CD4-positive, alpha-beta T cell (primary cell): Measurements from ENCODE around the gene FOCAD. TPM values are rescaled to one million over a fixed set of nuclear protein-coding genes. Genes with fewer than 3 reads are reported as not detected.

Source experiments
- ATAC-seq: fragments of 200-7000 bp; cut with Tn5 transposase; one replicate; pipeline ENCODE4 v1.10.0; 2022; ENCODE audit warnings: mild to moderate bottlenecking; ENCODE audit not compliant: poor library complexity
- CTCF ChIA-PET: fragments of 350-600 bp; sonication (Branson Sonifier 250); formaldehyde crosslinking; loops from one replicate; lab custom pipeline; 2021; ENCODE audit warnings: antibody characterized with exemption, inconsistent platforms; lab: Charles Lee
- POLR2A ChIA-PET: fragments of 350-600 bp; sonication (Branson Sonifier 250); formaldehyde crosslinking; loops from one replicate; lab custom pipeline; 2021; ENCODE audit warnings: antibody characterized with exemption, inconsistent platforms; lab: Charles Lee
- DNase-seq, 14 experiments: peaks; one replicate each; pipeline ENCODE4 v3.0.0-alpha.2; 2013 to 2020; ENCODE audit warnings: mixed read lengths in 2 of 14
- H3K27ac ChIP-seq, 2 donors: one replicate each; pipeline versions ENCODE4 v1.5.1 to v1.7.0; 2013; ENCODE audit warnings: low read length in 2 of 2, low read depth in 1 of 2, mild to moderate bottlenecking in 1 of 2
- H3K27me3 ChIP-seq, 2 experiments: 1 replicate in 1 of 2; 2 replicates in 1 of 2; pipeline versions ENCODE4 v1.6.1 to v1.7.0; 2013; ENCODE audit warnings: low read length in 2 of 2, control low read depth in 1 of 2, mild to moderate bottlenecking in 1 of 2, moderate library complexity in 1 of 2; ENCODE audit not compliant: insufficient read depth in 2 of 2, control insufficient read depth in 1 of 2
- H3K36me3 ChIP-seq: one replicate; pipeline ENCODE4 v1.6.1; 2013; ENCODE audit warnings: low read length, control low read depth; ENCODE audit not compliant: insufficient read depth
- H3K4me1 ChIP-seq: one replicate; pipeline ENCODE4 v1.6.1; 2013; ENCODE audit warnings: low read length, control low read depth; ENCODE audit not compliant: insufficient read depth
- H3K4me3 ChIP-seq: one replicate; pipeline ENCODE4 v1.5.1; 2013; ENCODE audit warnings: mild to moderate bottlenecking, low read length, moderate library complexity
- H3K9me3 ChIP-seq, 2 experiments: 1 replicate in 1 of 2; 2 replicates in 1 of 2; pipeline versions ENCODE4 v1.6.1 to v1.7.0; 2013; ENCODE audit warnings: low read length in 2 of 2, mild to moderate bottlenecking in 2 of 2, control low read depth in 1 of 2, moderate library complexity in 1 of 2; ENCODE audit not compliant: control insufficient read depth in 1 of 2, insufficient read depth in 1 of 2
- H3K27ac Mint-ChIP-seq: one replicate; pipeline ENCODE4 v1.8.0; 2020; ENCODE audit warnings: mixed read lengths
- H3K27me3 Mint-ChIP-seq: one replicate; pipeline ENCODE4 v1.8.0; 2021; ENCODE audit warnings: mixed read lengths
- H3K36me3 Mint-ChIP-seq: one replicate; pipeline ENCODE4 v1.8.0; 2021; ENCODE audit warnings: low read depth, mixed read lengths
- H3K4me1 Mint-ChIP-seq: one replicate; pipeline ENCODE4 v1.8.0; 2021; ENCODE audit warnings: low read depth, mixed read lengths
- H3K4me3 Mint-ChIP-seq: one replicate; pipeline ENCODE4 v1.8.0; 2020; ENCODE audit warnings: mild to moderate bottlenecking, mixed read lengths
- H3K9me3 Mint-ChIP-seq: one replicate; pipeline ENCODE4 v1.8.0; 2020; ENCODE audit warnings: mixed read lengths
- CTCF ChIP-seq: fragments of 200-600 bp; IDR thresholded peaks from one replicate; pipeline ENCODE4 v1.8.0; 2022; ENCODE audit warnings: antibody characterized with exemption, mild to moderate bottlenecking
- intact Hi-C, 2 experiments: fragments of 100-400 bp; cut with DNase I in 1 of 2; cut with micrococcal nuclease in 1 of 2; formaldehyde crosslinking; loops; one replicate each; pipeline versions ENCODE4 v1.15.1 to v1.9.0; 2023 to 2025; cut with DNase I, micrococcal nuclease
- total RNA-seq, 174 experiments: library from RNA in 2 of 174; stranded (reverse) in 2 of 174; gene quantifications; one replicate each; pipeline ENCODE4 v1.2.3 and lab custom pipeline; 2021 to 2026

The FOCAD gene
- total RNA-seq, 2 experiments from 2014 or later: 12.4 to 14.1 TPM

DNA sequence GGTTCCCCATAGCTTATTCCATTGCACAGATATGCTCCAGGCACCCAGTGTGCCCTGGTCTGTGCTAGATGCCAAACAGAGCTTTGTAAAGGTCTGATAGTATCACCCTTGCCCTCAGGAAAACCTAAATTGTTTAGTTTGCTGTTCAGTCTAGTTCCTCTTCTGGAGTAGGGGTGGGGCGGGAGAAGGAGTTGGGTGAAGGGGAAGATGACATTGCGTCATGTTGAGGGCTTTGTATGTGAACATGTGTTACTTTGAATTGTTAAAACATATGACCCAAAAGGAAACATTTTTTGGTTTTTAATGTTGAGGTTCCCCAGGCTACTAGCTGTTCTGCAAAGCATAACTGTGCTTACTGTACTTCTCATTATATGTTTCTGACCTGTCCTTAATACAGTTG lies 306.8 kb downstream of the FOCAD start:
- H3K9me3 Mint-ChIP-seq: no peaks in the 10 kb centered on the region
- ChIA-PET POLR2A (interaction anchor here (1.1 to 1.2 kb wide), 2 partner anchors 10 to 40 kb away, joined by 3 read pairs; partner anchors contain the start of gene HACD4), CTCF (no interaction called here)
- Histone ChIP-seq H3K9me3 (no peaks in the 10 kb centered on the region), H3K4me1 (peaks cover 3% of the 10 kb centered on the region), H3K36me3 (peaks cover 21% of the 10 kb centered on the region), H3K27me3 (no peaks in the 10 kb centered on the region), H3K4me3 (no peak overlapping the region), H3K27ac (no peak overlapping the region)
- H3K4me1 Mint-ChIP-seq: no peaks in the 10 kb centered on the region
- H3K4me3 Mint-ChIP-seq: no peak overlapping the region
- ATAC-seq: no peak
- no peak overlapping the region for H3K27ac Mint-ChIP-seq
- peaks cover 86% of the 10 kb centered on the region for H3K36me3 Mint-ChIP-seq
- no peaks in the 10 kb centered on the region for H3K27me3 Mint-ChIP-seq
- no peak for TF ChIP-seq CTCF
- DNase-seq: peak in 3 of 14 experiments; percentile 30 to 48 (median 31)
- intact Hi-C loops: no loop called here

DNA sequence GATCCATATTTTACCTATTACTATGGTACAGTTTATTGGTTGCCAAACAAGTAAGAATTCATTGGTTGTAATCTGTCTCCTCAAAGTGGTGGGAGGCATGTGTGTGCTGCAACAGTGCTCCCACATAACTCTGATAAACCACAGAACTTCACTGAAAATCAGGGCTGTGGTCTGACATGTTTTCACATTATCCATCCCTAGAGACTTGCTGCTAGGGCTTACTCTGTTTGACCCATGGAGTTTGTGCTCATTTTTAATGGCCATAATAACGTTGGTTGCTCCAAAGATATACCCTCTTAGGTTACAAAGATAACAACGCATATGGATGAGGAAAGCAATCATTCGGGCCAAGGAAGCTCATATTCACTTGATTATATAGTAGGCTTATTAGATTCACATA lies 310.4 kb downstream of the FOCAD start:
- Mint-ChIP-seq H3K27ac (no peak overlapping the region), H3K4me3 (no peak overlapping the region), H3K4me1 (peaks cover 20% of the 10 kb centered on the region), H3K36me3 (peaks cover 79% of the 10 kb centered on the region), H3K9me3 (no peaks in the 10 kb centered on the region), H3K27me3 (no peaks in the 10 kb centered on the region)
- Histone ChIP-seq H3K36me3 (peaks cover 15% of the 10 kb centered on the region), H3K27ac (no peak overlapping the region), H3K4me3 (no peak overlapping the region), H3K9me3 (no peaks in the 10 kb centered on the region), H3K27me3 (no peaks in the 10 kb centered on the region), H3K4me1 (peaks cover 15% of the 10 kb centered on the region)
- no peak for TF ChIP-seq CTCF
- ChIA-PET CTCF (no interaction called here), POLR2A (no interaction called here)
- intact Hi-C loops: no loop called here
- ATAC-seq (no peak), DNase-seq (no peak)

GRCh38 chr9:20995616-20996015 lies 311.6 kb downstream of the FOCAD start:
- H3K4me3 Mint-ChIP-seq: no peak overlapping the region
- H3K9me3 Mint-ChIP-seq: no peaks in the 10 kb centered on the region
- no peak for ATAC-seq
- no peak overlapping the region for H3K4me3 ChIP-seq
- H3K27me3 Mint-ChIP-seq: no peaks in the 10 kb centered on the region
- peaks cover 76% of the 10 kb centered on the region for H3K36me3 Mint-ChIP-seq
- CTCF ChIA-PET: interaction anchor here (0.6 to 0.7 kb wide), 2 partner anchors 465 to 643 kb away, joined by 3 to 4 read pairs; no protein-coding TSS in a partner anchor
- no peaks in the 10 kb centered on the region for H3K9me3 ChIP-seq
- H3K36me3 ChIP-seq: peaks cover 13% of the 10 kb centered on the region
- peaks cover 20% of the 10 kb centered on the region for H3K4me1 Mint-ChIP-seq
- H3K4me1 ChIP-seq: peaks cover 12% of the 10 kb centered on the region
- DNase-seq: no peak
- POLR2A ChIA-PET: interaction anchor here (0.6 kb wide), 1 partner anchor 63 kb away, joined by 3 read pairs; no protein-coding TSS in a partner anchor
- no peak overlapping the region for H3K27ac ChIP-seq
- intact Hi-C loops: no loop called here
- peak overlapping the region; percentile 42 for H3K27ac Mint-ChIP-seq
- no peaks in the 10 kb centered on the region for H3K27me3 ChIP-seq
- TF ChIP-seq CTCF: no peak
